Fibroblast of skin of scalp (primary cell): ENCODE results near the gene RNF208.

Source experiments
- DNase-seq: peaks from one replicate; pipeline ENCODE4 v3.0.0-alpha.2; 2013

The RNF208 gene

DNA sequence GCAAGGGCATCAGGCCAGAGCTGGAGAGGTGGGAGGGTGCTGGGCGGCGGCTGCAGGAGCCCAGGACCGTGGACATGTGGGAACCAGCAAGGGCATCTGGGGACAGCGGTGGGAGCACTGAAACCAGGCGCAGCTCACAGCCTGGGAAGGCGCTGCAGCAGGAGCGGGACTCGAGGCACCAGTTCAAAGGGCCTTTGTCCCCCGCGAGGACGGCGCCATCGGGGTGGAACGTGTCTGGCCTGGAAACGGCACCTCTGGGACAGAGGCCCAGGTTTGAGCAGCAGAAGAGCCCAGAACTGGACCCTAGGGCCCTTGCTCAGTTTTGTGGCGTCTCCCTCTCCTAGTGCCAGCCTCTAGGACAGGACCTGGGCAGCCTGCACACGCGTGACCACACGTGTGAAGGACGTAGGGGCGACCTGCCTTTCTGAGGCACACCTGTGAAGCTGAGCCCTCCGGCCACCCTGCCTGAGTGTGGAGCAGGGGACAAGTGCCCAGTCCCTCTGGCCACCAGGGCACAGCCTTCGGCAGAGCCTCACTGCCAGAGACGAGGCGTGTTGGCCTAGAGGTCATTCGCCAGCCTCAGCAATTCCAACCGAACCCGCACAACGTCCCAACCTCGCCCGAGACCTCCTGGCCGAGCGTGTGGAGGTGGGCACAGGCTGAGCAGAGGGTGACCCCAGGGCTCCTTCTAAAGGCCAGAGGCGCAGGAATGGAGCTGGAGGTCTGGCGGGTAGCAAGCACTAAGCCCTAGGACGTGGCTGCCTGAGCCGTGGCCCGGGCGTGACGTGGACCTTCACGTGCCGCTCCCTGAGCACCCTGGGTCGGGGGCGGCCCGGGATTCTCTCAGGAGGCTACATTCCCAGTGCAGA, 48.0 kb downstream of the RNF208 start:
- no peak for DNase-seq

DNA sequence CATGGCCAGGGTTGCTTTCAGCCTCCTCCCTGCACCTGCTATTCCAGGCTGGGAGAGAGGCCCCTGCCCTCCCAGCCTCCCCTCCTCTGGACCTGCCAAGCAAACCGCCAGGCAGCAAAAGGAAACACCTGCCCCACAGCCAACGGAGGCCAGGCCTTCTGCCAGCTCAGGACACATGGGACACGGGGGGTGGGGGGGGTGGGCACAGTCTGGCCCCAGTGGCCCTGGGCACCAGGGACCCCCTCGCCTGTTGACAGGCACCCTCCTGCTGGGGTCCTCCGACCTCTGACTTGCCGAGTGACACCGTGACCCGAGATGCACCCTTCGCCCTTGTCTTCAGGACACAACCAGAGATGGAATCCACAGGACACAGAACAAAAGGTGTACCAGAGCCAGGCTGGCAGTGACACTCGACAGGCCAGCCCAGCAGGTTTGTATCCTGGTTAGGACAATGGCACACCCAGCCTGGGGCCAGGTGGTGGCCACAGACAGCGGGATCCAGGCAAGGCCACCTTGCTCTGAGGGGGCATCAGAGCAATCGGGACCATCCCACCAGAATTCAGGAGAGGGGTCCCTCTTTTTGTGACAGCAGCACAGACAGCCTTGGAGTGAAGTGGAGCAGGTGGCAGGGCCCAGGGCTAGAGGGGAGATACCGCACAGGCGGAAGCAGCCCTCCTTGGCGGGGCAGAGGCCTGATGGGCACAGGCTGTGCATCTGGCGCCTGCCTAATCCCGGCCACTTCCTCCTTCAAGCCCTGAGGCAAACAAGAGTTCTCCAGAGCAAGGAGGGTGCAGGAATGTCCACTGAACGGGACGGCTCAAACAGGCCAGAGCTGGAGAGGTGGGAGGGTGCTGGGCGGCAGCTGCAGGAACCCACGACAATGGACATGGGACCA, 48.9 kb downstream of the RNF208 start:
- DNase-seq, result no peak

DNA sequence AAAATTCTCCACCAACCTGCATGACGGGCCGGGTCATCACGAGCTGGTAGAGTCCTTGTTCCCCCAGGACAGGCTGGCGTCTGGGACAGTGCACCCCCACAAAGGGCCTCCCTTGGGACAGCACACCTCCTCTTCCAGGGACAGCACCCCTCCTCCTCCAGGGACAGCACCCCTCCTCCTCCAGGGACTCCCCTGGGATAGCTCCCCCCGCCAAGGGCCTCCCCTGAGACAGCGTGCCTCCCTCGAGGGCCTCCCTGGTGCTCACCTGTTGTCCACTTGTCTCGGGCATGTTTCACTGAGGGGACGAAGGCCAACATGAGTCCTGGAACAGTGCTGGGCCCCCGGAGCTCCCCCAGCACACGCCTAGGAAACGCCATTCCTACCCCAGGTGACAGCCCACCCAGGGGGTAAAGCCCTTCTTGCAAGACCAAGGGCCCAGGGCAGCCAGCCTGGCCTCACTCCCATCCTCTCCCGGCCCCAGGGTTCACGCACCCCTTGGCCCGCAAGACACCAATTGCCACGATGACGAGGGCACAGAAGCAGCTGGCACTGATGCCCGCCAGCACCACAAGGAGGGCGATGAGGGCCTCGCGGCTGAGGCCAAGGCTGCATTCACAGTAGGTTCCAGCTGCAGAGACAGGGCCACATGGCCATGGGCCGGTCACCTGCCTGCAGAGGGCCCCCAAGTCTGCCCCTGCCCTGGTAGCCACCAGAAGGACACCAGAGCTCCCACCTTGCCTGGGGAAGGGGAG, 50.7 kb downstream of the RNF208 start:
- no peak for DNase-seq

DNA sequence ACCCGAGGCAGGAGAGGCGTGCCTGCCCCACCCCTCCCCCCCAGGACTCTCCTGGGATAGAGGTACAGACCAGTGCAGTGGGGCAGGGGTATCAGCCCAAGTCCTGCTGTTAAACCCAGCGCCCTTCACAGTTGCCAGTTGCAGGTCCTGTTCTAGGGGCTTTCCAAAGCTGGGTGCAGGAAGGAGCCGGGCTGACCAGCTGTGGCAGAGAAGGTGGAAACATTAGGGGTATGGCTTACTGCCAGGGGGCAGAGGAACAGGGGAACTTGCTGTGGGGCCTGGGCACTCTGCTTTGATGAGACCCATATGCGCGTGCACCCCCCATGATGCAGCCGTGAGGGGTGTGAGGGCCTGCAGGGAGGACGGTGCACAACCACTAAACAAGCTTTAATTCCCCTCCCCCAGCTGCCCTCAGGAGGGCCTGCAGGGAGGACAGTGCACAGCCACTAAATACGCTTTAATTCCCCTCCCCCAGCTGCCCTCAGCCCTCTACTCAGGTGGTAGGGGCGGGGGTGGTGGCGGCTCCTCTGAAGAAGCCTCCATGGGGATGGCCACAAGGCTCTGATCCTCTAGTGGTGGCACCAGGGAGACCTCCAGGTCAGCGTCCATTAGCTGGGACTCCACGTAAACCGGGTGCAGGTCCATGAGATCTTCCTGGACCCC, 51.4 kb downstream of the RNF208 start:
- DNase-seq, result no peak
